ENCODE results near the gene AKAP13.

The AKAP13 gene

GRCh38 chr15:85543741-85544155 lies 163.3 kb downstream of the AKAP13 start:
- no peak for FAIRE-seq

- no peak for FAIRE-seq
These were observed 164.8 kb downstream of the AKAP13 start for GRCh38 chr15:85545185-85545584.

GRCh38 chr15:85545752-85546151 lies 165.3 kb downstream of the AKAP13 start:
- no peak for FAIRE-seq

- FAIRE-seq = peak; percentile 5
These were observed 167.0 kb downstream of the AKAP13 start for GRCh38 chr15:85547386-85547785.

GRCh38 chr15:85550283-85550682 lies 169.9 kb downstream of the AKAP13 start:
- no peak for FAIRE-seq

- no peak for FAIRE-seq
These were observed 170.9 kb downstream of the AKAP13 start for GRCh38 chr15:85551221-85551832.

GRCh38 chr15:85554852-85555521 lies 174.6 kb downstream of the AKAP13 start:
- FAIRE-seq = no peak

- FAIRE-seq = peak; percentile 18
These were observed 175.6 kb downstream of the AKAP13 start for GRCh38 chr15:85555875-85556617.

GRCh38 chr15:85556618-85556895 lies 176.2 kb downstream of the AKAP13 start:
- no peak for FAIRE-seq

- FAIRE-seq = no peak
These were observed 177.0 kb downstream of the AKAP13 start for GRCh38 chr15:85557385-85557784.

GRCh38 chr15:85558848-85559247 lies 178.4 kb downstream of the AKAP13 start:
- FAIRE-seq = no peak

- FAIRE-seq = no peak
These were observed 179.1 kb downstream of the AKAP13 start for GRCh38 chr15:85559530-85559929.

- FAIRE-seq = no peak
These were observed 182.4 kb downstream of the AKAP13 start for GRCh38 chr15:85562824-85563223.

- peak; percentile 70 for FAIRE-seq
These were observed 182.9 kb downstream of the AKAP13 start for GRCh38 chr15:85563328-85563727.

- peak; percentile 38 for FAIRE-seq
These were observed 183.3 kb downstream of the AKAP13 start for GRCh38 chr15:85563731-85564130.

- no peak for FAIRE-seq
These were observed 184.3 kb downstream of the AKAP13 start for GRCh38 chr15:85564686-85565085.

- FAIRE-seq = no peak
These were observed 187.9 kb downstream of the AKAP13 start for GRCh38 chr15:85568261-85568808.

GRCh38 chr15:85570336-85570735 lies 189.9 kb downstream of the AKAP13 start:
- no peak for FAIRE-seq

- no peak for FAIRE-seq
These were observed 191.4 kb downstream of the AKAP13 start for GRCh38 chr15:85571780-85572179.

GRCh38 chr15:85576392-85576791 lies 196.0 kb downstream of the AKAP13 start:
- FAIRE-seq = no peak

- no peak for FAIRE-seq
These were observed 198.7 kb downstream of the AKAP13 start for GRCh38 chr15:85578941-85579701.

GRCh38 chr15:85579957-85580694 lies 199.7 kb downstream of the AKAP13 start:
- FAIRE-seq = no peak

Measured in colon (tissue), 2 donors.